CD4-positive, alpha-beta T cell treated with Interferon alpha-2 for 1 hour (primary cell): Measurements from ENCODE around the gene SLC37A3.
"Not testable (repeated sequence)": the region's sequence is repeated elsewhere in the genome, so short reads cannot be mapped to it uniquely, and the experiment has no call there.

Experiments used
- DNase-seq, 2 donors: peaks; one replicate each; pipeline ENCODE4 v3.0.0-alpha.2; 2020 to 2022

The SLC37A3 gene

DNA sequence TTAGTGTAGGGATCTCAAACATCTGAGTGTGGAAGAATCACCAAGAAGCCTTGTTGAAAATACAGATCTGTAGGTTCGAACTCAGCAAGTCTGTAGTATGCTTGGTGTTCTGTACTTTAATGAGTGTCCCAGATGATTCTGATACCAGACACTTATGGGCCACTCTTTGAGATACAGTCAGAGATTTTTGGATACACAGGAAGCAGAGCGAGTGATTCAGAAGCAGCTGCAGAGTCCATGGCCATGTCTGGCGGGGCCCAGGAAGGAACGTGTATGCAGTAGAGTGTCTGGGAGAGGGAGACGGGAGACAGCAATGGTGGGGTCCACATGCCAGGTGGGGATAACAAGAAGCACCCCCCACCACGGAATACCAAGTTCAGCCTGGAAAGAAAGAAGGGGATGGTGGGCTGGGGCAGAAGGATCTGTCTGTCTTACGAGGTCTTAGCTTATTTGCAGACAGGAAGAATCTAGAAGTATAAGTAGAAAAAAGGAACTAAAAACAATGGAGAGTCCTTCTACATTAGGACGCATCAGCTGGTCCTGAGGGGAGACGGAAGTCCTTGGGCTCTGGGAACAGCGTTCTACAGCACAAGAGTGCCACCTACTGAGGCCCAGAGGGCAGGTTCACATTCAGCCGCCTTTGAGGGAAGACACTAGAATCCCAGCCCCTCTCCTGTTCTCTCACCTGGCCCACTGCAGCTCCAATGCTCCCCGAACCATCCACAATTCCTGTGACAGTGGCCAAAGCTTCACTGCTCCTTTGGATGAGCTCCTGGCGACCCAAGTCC lies 55.4 kb downstream of the SLC37A3 start:
- DNase-seq = peak; percentile 22 to 50

DNA sequence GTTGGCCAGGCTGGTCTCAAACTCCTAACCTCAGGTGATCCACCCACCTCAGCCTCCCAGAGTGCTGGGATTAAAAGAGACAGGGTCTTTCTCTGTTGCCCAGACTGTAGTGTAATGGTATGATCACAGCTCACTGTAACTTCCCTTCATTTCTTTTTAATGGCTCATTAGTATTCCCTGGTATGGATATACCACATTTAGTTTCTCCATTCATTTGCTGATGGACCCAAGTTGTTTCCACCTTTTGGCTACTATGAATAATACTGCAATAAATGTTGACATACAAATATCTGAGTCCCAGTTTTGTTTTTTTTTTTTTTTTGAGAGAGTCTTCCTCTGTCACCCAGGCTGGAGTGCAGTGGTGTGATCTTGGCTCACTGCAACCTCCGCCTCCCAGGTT lies 59.4 kb downstream of the SLC37A3 start:
- DNase-seq = not testable (repeated sequence)

DNA sequence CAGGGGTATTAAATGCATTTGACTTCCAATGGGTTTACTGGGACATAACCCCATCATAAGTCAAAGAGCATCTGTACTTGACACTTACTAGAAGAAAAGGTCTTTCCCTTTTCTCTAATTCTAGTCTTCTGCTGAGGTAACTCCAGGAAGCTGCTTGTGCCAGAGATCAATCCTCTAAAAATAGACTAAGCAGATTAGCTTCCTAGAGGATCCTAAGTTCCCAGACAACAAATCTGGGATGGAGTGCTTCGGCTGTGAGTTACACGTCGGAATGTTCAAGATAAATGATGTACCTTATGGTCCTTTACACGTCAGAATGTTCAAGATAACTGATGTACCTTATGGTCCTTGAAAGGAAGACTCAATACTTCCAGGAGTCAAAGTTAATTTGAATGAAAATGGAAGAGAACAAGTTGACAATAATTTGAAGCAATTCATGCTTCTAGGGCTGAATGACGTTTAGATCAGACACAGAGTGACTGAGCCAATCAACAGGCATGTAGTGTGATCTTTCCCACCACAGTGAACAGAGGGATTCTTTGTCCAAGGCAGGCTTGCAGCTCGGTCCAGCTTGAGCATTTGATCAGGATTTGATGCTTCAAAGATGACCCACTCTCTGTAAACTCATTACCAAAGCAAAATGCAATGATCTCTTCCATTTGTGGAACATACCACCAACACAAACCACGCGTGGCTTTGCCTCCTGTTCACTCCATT lies 63.8 kb downstream of the SLC37A3 start:
- no peak for DNase-seq

DNA sequence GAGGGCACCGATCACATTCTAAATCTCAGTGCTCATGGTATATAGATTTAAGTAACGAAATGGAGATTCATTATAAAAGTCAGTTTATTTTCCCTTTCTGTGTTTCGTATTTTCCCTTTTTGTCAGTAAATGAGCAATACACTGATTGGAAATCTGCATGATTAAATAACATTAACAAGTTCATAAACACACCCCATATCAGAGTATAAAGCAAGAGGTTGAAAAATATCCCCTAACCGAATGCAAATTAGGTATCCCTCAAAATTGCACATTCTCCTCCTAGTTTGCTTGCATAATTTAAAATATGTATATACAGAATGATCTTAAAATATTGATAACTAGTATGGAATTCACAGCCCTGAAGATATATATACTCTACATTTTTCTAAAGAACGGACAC lies 64.6 kb downstream of the SLC37A3 start:
- DNase-seq = no peak

DNA sequence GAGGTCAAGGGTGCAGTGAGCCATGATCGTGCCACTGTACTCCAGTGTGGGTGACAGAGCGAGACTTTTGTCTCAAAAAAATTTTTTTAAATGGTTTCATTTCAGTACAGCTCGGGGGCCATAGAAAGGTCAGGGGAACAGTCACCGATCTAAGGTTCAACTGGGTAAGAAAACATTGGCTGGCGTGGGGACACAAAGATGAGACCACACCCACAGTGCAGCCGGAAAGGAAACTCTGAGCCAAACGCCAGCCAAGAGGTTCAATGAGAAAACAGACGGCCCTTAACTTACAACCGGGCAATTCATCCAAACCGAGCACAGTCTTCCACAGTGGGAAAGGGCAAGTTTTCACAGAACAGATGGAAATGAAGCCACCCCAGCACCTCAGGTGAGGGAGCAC lies 65.1 kb downstream of the SLC37A3 start:
- no peak for DNase-seq

DNA sequence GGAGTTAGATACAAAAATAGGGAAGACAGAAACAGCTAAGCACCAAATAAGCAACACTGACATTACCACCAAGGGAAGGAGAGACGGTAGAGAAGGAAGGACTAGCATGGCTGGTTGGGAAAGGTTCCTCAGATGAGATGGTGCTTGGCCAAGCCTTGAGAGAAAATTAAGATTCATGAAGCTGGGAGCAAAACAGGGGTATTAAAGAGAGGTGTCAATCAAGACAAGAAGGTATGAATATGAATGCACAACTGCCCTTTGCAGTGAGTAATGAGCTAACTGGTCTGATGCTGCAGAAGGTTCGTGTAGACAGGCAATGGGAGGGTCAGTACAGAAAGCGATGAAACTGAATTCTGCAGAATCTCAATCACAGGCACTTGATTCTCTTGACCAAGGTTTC lies 67.7 kb downstream of the SLC37A3 start:
- DNase-seq = no peak

DNA sequence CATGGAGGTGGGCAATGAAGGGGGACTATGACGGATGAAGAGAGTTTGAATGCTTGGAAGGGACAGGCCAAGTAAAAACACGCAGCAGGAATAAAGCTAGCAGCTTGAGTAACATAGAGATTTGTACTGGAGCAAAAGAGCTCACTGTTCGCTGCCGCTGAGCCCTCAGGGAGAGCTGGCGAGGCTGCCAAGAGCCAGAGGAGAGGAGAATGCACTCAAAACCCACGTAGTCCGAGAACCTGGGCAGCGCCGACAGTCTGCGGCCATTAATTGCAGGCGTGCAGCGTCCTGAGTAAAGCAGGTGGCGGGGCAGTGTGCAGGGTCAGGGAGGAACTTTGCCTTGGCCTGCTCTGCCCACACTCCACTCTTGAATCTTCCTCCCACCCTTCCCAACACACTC lies 68.2 kb downstream of the SLC37A3 start:
- no peak for DNase-seq

DNA sequence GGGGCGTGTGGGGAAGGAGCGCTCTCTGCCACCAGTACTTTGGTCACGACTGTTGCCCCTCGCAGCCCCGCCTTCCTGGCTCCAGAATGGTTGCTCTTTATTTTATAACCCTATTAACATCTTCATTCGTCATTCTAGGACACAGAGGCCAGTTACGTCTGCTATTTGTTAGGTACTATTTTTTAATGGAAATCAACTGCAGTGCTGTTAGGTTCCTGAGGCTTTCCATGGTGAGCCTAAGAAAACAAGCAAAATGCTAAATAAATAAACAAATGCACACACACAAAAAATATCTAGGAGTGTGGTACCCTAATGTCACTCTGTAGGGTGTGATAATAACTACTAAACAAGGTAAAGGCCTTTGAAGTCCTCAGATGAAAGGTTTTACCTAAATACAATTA lies 71.1 kb downstream of the SLC37A3 start:
- DNase-seq = no peak

DNA sequence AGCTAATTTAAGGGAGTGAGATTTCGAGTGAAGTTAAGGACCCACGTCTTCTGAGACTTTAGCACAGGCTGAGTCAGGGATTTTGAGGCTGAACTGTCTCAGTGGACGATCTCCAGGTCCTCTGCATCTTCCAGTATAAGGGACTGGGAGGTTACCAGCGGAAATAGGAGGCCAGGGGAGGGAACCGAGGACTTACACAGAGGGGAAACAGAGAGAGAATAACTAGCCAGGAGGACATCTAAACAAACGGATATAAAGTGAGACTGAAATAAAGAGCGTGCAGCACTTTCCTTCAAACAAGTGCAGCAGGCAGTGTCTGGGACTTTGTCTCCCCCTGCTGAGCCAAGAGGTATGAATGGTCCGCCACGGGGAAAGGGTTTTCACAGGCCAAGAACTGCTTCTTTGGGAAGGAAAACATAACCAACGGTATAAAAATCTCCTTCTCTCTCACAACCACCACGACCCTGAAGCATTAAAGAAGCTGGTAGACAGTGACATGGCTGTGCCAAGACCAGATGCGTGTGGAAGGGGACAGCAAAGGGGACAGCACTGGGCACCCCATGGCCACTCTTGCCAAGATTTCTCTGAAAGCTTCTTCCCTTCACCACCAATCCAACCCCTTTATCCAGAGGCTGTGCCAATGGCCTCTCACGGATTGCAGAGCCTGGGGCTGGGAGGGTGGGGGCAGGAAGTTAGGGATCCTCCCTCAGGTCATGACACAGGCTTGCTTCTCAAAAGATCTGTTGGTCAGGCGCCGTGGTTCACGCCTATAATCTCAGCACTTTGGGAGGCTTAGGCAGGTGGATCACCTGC lies 72.0 kb downstream of the SLC37A3 start:
- DNase-seq = peak; percentile 53 to 63

DNA sequence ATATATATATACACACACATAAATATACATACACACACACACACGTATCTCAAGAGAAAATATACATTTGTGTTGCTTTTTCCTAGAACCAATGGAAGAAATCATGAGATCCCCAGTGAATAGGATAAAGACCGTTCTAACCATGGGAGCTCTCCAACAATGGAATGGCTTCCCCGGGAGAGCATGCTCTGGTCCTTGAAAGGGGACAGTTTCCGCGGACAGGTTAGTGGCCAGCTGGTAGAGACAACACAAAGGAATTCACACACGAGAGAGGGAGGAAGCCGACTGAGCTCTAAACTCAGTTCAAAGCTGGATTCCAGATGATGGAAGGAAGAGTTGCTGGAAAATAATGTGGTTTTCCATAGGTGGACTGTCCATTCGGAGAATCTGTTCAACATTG lies 72.7 kb downstream of the SLC37A3 start:
- no peak for DNase-seq

DNA sequence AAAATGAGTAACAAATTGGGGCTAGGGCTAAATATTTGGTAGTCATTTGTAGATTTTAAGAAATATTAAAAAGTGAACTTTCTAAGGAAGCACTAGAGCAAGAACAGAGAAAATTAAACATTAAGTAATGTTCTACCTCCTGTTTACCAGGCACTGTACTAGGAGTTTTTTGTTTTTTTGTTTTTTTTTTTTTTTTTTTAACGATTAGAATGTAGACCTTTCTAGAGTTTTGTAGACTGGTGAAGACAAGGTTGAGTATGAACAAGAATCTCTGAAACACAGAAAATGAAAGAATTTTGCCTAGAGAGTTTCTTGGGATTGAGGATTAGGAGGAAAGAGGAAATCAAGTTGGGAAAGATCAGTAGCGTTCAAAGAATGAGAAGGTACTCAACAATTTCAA lies 73.6 kb downstream of the SLC37A3 start:
- no peak for DNase-seq

DNA sequence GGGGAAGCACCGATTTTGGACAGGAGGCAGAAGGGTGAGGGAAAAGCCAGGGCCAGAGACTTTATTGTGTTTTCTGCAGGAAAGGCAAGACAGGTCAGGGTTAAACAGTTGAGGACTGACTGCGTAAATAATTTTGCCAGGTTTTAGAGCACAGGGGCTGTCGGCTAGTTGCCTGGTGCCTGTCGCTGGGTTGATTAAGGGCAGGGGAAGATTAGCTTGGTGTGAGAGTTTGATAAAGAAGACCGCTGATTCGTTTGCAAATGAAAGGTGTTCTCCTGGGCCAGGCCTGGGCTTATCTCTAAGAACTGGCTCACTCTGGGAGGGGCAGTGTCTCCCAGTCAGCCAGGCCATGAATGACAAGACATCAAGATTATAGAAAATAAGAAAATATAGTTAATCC lies 75.6 kb downstream of the SLC37A3 start:
- DNase-seq = no peak

DNA sequence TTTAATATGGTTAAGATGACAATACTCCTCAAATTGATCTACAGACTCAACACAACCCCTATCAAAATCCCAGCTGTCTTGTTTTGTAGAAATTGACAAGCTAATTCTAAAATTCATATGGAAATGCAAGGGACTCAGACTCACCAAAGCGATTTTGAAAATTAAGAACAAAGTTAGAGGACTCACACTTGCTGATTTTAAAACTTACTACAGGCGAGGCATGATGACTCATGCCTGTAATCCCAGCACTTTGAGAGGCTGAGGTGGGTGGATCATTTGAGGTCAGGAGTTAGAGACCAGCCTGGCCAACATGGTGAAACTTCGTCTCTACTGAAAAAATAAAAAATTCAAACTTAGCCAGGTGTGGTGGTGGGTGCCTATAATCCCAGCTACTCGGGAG lies 78.3 kb downstream of the SLC37A3 start:
- DNase-seq = not testable (repeated sequence)

DNA sequence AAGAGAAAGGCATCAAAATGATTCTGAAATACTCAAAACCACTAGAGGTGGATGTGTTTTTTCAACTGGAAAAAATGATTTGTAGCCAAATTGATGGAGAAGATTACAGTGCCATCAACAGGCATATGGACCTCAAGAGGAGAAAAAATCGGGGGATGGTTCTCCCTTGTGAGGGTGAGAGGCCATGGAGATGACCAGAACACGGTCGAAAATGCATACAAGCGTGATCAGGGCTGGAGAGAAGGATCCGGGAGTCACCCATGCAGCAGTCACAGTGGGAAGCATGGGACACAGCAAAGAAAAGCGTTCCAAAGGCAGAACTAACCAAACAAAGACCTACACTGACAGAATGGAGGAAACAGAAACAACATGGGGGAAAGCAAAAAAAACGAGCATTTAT lies 80.3 kb downstream of the SLC37A3 start:
- DNase-seq = no peak

DNA sequence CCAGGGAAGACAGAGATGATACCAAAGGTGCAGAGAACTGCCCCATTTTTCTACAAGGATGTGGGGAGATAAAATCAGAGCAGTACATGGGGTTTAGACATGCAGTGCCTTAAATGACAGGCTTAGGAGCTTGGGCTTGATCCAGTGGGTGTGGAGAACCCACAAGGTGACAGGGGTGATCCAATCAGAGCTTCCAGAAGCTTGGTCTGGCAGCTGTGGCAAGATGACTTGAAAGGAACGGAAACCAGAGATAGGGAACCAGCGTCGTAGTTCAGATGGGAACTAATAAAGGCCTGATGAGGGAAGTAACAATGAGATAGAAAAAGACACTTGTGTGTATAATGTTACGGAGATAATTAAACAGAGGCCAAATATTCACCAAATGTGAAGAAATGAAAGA lies 80.7 kb downstream of the SLC37A3 start:
- peak; percentile 7 to 52 for DNase-seq

DNA sequence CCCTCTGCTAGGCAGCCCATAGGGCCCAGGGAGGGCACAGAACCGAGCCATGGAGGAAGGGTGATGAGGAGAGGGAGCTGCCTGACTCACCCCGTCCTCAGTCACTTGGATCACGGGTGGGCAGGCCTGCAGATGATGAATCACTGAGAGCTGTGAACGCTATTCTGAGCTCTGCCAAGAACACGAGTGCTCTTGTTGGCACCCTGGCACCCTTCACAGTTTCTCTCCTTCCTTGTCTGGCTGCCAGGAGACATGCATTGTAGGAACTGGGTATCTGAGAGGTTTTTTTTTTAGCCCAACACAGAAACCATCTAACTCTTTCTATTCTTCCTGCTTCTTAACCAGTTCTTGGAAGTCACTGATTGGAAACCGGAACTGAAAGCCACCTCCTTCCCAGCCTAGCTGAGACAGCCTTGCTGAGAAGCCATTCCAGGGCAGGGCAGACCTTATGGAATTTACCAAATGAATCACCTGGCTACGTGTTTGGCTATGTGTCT lies 82.1 kb downstream of the SLC37A3 start:
- DNase-seq = peak; percentile 7 to 70

DNA sequence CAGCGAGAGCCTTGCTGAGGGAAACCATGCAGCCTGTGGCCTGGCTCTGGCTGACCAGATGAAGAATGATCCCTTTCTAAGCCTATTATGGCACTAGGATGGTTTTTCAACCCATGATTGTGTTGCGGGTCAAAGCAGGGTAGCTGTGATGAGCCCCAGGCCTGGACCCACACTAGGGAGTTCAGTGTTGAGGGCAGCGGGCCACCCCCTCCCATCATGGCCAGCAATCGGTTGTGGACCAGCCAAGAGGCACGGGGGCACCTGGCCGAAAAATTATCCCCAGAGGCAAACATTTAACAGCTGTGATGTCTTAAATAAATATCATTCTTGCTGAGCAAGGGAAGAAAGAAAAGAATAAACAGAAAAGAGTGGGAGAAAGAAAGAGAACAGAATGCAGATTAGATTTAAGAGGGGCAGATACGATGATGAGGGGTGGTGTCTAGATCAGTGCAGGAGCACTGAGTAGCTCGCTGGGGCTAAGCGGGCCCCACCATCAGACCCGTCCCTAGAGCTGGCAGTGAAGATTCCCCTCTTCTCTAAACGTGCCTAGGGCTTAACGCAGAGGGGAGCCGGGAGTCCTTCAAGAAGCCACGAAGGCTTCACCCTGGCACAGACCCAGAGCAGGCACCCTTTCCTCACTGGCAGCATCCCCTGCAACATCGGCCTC lies 82.7 kb downstream of the SLC37A3 start:
- DNase-seq = no peak

DNA sequence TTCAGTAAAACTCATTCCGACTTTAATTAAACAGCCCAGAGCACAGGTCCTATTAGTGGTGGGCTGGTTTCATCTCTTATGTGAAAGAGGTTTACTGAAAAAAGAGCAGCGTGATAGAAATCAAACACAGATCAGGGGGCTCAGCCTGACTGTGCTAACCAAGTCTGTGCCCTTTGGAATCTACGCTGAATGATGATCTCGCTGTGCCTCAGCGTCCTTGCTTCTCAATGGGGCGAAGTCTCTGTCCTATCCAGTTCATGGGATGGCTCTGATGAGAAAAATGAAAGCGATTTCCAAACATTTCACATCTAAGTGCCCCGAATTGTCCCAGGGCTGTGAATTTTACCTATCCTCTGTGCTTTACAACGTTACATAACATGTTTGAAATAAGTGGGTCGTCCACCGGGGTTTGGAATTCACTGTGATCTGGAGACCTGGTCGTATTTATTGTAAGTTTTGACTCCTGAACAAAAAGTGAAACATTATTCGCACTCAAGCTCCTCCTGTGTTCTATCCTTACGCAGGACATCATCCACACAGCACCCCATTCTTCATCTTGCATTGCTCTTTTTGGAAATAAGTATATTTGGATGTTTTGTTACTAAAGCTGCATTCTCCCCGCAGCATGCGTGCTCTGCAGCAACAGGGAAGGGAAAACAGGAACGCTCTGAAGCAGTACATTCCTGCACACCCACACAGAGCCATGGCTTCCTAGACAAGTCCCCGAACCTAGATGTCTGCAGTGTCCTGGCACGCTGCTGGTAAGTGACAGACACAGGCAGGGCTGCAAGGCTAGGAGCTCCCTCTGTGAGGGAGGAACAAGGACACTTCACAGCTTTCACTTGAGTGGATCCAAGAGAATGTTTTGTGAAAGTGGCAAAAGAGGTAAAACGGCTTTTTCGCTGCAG lies 83.5 kb downstream of the SLC37A3 start:
- DNase-seq = no peak

DNA sequence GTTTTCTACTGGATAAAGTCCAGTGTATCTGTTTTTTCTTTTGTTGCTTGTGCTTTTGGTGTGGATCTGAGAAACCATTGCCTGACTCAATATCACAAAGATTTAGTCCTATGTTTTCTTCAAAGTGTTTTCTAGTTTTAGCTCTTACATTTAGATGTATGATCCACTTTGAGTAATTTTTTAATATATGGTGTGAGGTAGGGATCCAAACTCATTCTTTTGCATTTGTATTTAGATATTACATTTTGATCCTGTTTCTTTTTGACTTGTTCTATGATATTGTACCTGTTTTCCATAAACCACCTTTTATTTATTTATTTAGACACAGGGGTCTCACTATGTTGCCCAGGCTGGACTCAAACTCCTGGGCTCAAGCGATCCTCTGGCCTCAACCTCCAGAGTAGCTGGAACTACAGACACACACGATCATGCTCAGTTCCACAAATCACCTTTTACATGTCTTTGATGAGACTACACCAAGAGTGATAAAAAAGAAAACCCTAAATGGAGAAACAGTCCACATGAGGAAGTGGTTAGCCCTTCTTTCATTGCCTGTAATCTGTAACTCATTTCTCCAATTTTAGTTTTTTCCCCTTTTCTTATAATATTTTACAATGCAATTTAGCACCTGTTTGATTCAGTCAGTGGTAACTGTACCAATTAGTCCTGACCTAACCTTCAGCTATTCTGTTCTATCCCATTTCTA lies 86.0 kb downstream of the SLC37A3 start:
- DNase-seq = no peak

DNA sequence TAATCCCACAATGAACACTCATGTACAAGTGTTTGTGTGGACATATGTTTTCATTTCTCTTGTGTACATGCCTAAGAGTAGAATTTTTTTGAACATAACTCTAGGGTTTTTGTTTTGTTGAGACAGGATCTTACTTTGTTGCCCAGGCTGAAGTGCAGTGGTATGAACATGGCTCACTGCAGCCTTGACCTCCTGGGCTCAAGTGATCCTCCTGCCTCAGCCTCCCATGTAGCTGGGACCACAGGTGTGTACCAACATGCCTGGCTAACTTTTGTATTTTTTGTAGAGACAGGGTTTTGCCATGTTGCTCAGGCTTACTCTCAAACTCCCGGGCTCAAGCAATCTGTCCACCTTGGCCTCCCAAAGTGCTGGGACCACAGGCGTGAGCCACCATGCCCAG lies 87.2 kb downstream of the SLC37A3 start:
- not testable (repeated sequence) for DNase-seq

DNA sequence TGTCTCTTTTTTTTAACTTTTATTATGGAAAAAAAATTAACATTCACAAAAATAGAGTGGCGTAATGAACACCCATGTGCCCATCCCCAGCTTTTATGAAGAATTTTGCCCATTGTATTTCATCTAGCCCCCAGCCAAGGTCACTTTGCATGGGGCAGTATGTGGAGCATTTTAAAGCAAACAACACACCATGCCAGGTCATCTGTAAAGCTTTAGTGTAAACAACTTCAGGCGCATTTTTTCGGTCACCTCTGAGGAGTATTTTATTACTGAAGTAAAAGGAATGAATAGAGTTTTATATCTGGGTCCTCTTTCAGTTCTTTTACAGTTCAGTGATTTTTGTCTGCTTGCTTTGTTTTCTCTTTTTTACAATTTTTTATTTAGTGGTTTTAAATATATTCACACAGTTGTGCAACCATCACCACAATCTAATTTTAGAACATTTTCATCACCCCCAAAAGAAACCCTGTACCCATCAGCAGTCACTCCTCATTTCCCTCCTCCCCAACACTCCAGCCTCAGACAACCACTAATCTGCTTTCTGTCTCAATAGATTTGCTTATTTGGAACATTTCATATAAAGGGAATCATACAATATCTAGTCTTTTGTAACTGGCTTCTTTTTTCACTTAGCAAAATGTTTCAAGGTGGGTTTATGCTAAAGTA lies 87.9 kb downstream of the SLC37A3 start:
- DNase-seq = no peak
